ENCODE data around the gene PCDHB10.
A peak's percentile ranks its signal among the peaks of the same experiment; 100 is the strongest.
"Not testable (repeated sequence)": the region's sequence is repeated elsewhere in the genome, so short reads cannot be mapped to it uniquely, and the experiment has no call there.

PCDHB10 gene

GRCh38 chr5:141194332-141194731 lies 2.2 kb downstream of the PCDHB10 start:
- H3K4me3 ChIP-seq (ENCODE audit: low read length); H3K9ac ChIP-seq (ENCODE audit: low read length); H3K4me1 ChIP-seq (ENCODE audit: control insufficient read depth, insufficient read depth, low read length); H3K36me3 ChIP-seq (ENCODE audit: control insufficient read depth, insufficient read depth, low read length, severe bottlenecking); H3K27me3 ChIP-seq (replicated peaks; ENCODE audit: control insufficient read depth, insufficient read depth, low read length); DNase-seq (ENCODE audit: low read depth): not testable (repeated sequence)
- H3K9me3 ChIP-seq (ENCODE audit: control insufficient read depth, low read length): peaks cover 62% of the 10 kb centered on the region

GRCh38 chr5:141196363-141196762 lies 4.2 kb downstream of the PCDHB10 start:
- Histone ChIP-seq H3K27me3 (replicated peaks; ENCODE audit: control insufficient read depth, insufficient read depth, low read length) (no peaks in the 10 kb centered on the region), H3K4me3 (ENCODE audit: low read length) (no peak overlapping the region), H3K36me3 (ENCODE audit: control insufficient read depth, insufficient read depth, low read length, severe bottlenecking) (no peaks in the 10 kb centered on the region), H3K4me1 (ENCODE audit: control insufficient read depth, insufficient read depth, low read length) (no peaks in the 10 kb centered on the region), H3K9me3 (ENCODE audit: control insufficient read depth, low read length) (peaks cover 71% of the 10 kb centered on the region), H3K9ac (ENCODE audit: low read length) (no peak overlapping the region)
- no peak for DNase-seq (ENCODE audit: low read depth)

GRCh38 chr5:141199359-141200235 lies 7.4 kb downstream of the PCDHB10 start, which contains the start of gene PCDHB11:
PCDHB11 (plus strand) TSS chr5:141199627; CDS start chr5:141199775, 148 bp downstream.
- H3K9me3 ChIP-seq (ENCODE audit: control insufficient read depth, low read length): peaks cover 60% of the 10 kb centered on the region
- no peak within 1 kb of the TSS for H3K9ac ChIP-seq (ENCODE audit: low read length)
- peak within 1 kb of the TSS; percentile 42 for H3K4me3 ChIP-seq (ENCODE audit: low read length)
- H3K36me3 ChIP-seq (ENCODE audit: control insufficient read depth, insufficient read depth, low read length, severe bottlenecking): no peaks in the 10 kb centered on the region
- H3K4me1 ChIP-seq (ENCODE audit: control insufficient read depth, insufficient read depth, low read length): no peaks in the 10 kb centered on the region
- DNase-seq (ENCODE audit: low read depth): no peak
- H3K27me3 ChIP-seq (replicated peaks; ENCODE audit: control insufficient read depth, insufficient read depth, low read length): no peaks in the 10 kb centered on the region

- not testable (repeated sequence) for DNase-seq (ENCODE audit: low read depth); H3K36me3 ChIP-seq (ENCODE audit: control insufficient read depth, insufficient read depth, low read length, severe bottlenecking); H3K4me1 ChIP-seq (ENCODE audit: control insufficient read depth, insufficient read depth, low read length); H3K27me3 ChIP-seq (replicated peaks; ENCODE audit: control insufficient read depth, insufficient read depth, low read length); H3K9ac ChIP-seq (ENCODE audit: low read length); H3K4me3 ChIP-seq (ENCODE audit: low read length)
- peaks cover 57% of the 10 kb centered on the region for H3K9me3 ChIP-seq (ENCODE audit: control insufficient read depth, low read length)
These were observed 9.0 kb downstream of the PCDHB10 start for GRCh38 chr5:141201126-141201525.

- not testable (repeated sequence) for H3K4me3 ChIP-seq (ENCODE audit: low read length); H3K4me1 ChIP-seq (ENCODE audit: control insufficient read depth, insufficient read depth, low read length); H3K27me3 ChIP-seq (replicated peaks; ENCODE audit: control insufficient read depth, insufficient read depth, low read length); H3K9ac ChIP-seq (ENCODE audit: low read length); H3K36me3 ChIP-seq (ENCODE audit: control insufficient read depth, insufficient read depth, low read length, severe bottlenecking); DNase-seq (ENCODE audit: low read depth)
- H3K9me3 ChIP-seq (ENCODE audit: control insufficient read depth, low read length): peaks cover 53% of the 10 kb centered on the region
These were observed 9.5 kb downstream of the PCDHB10 start for GRCh38 chr5:141201646-141202045.

- Histone ChIP-seq H3K4me3 (ENCODE audit: low read length) (peak within 1 kb of the TSS; percentile 4), H3K27me3 (replicated peaks; ENCODE audit: control insufficient read depth, insufficient read depth, low read length) (no peaks in the 10 kb centered on the region), H3K9me3 (ENCODE audit: control insufficient read depth, low read length) (peaks cover 62% of the 10 kb centered on the region), H3K4me1 (ENCODE audit: control insufficient read depth, insufficient read depth, low read length) (no peaks in the 10 kb centered on the region), H3K36me3 (ENCODE audit: control insufficient read depth, insufficient read depth, low read length, severe bottlenecking) (no peaks in the 10 kb centered on the region), H3K9ac (ENCODE audit: low read length) (no peak within 1 kb of the TSS)
- DNase-seq (ENCODE audit: low read depth): peak; percentile 47
These were observed 16.3 kb downstream of the PCDHB10 start, which contains the start of gene PCDHB12 for GRCh38 chr5:141208478-141208877. PCDHB12 (plus strand) TSS chr5:141208719; CDS start chr5:141208908, 189 bp downstream.

GRCh38 chr5:141210281-141210680 lies 18.1 kb downstream of the PCDHB10 start:
- peaks cover 72% of the 10 kb centered on the region for H3K9me3 ChIP-seq (ENCODE audit: control insufficient read depth, low read length)
- not testable (repeated sequence) for H3K4me1 ChIP-seq (ENCODE audit: control insufficient read depth, insufficient read depth, low read length); H3K36me3 ChIP-seq (ENCODE audit: control insufficient read depth, insufficient read depth, low read length, severe bottlenecking); H3K4me3 ChIP-seq (ENCODE audit: low read length); H3K27me3 ChIP-seq (replicated peaks; ENCODE audit: control insufficient read depth, insufficient read depth, low read length); H3K9ac ChIP-seq (ENCODE audit: low read length); DNase-seq (ENCODE audit: low read depth)

- H3K9ac ChIP-seq (ENCODE audit: low read length); H3K36me3 ChIP-seq (ENCODE audit: control insufficient read depth, insufficient read depth, low read length, severe bottlenecking); H3K4me1 ChIP-seq (ENCODE audit: control insufficient read depth, insufficient read depth, low read length); H3K4me3 ChIP-seq (ENCODE audit: low read length); H3K27me3 ChIP-seq (replicated peaks; ENCODE audit: control insufficient read depth, insufficient read depth, low read length); DNase-seq (ENCODE audit: low read depth): not testable (repeated sequence)
- H3K9me3 ChIP-seq (ENCODE audit: control insufficient read depth, low read length): peaks cover 73% of the 10 kb centered on the region
These were observed 18.7 kb downstream of the PCDHB10 start for GRCh38 chr5:141210849-141211248.

- H3K36me3 ChIP-seq (ENCODE audit: control insufficient read depth, insufficient read depth, low read length, severe bottlenecking); H3K4me1 ChIP-seq (ENCODE audit: control insufficient read depth, insufficient read depth, low read length); H3K27me3 ChIP-seq (replicated peaks; ENCODE audit: control insufficient read depth, insufficient read depth, low read length); H3K9ac ChIP-seq (ENCODE audit: low read length): not testable (repeated sequence)
- Histone ChIP-seq H3K4me3 (ENCODE audit: low read length) (peak within 1 kb of the TSS; percentile 27), H3K9me3 (ENCODE audit: control insufficient read depth, low read length) (peaks cover 72% of the 10 kb centered on the region)
- peak; percentile 43 for DNase-seq (ENCODE audit: low read depth)
These were observed 21.6 kb downstream of the PCDHB10 start, which contains the start of gene PCDHB13 for GRCh38 chr5:141213656-141214339. PCDHB13 (plus strand) TSS chr5:141213919; CDS start chr5:141214124, 205 bp downstream.

GRCh38 chr5:141214583-141214982 lies 22.4 kb downstream of the PCDHB10 start:
- H3K9ac ChIP-seq (ENCODE audit: low read length); H3K4me3 ChIP-seq (ENCODE audit: low read length); H3K27me3 ChIP-seq (replicated peaks; ENCODE audit: control insufficient read depth, insufficient read depth, low read length); H3K4me1 ChIP-seq (ENCODE audit: control insufficient read depth, insufficient read depth, low read length); DNase-seq (ENCODE audit: low read depth); H3K36me3 ChIP-seq (ENCODE audit: control insufficient read depth, insufficient read depth, low read length, severe bottlenecking): not testable (repeated sequence)
- H3K9me3 ChIP-seq (ENCODE audit: control insufficient read depth, low read length): peaks cover 72% of the 10 kb centered on the region

GRCh38 chr5:141215504-141215903 lies 23.4 kb downstream of the PCDHB10 start:
- not testable (repeated sequence) for H3K27me3 ChIP-seq (replicated peaks; ENCODE audit: control insufficient read depth, insufficient read depth, low read length); DNase-seq (ENCODE audit: low read depth); H3K4me1 ChIP-seq (ENCODE audit: control insufficient read depth, insufficient read depth, low read length); H3K9ac ChIP-seq (ENCODE audit: low read length); H3K4me3 ChIP-seq (ENCODE audit: low read length); H3K36me3 ChIP-seq (ENCODE audit: control insufficient read depth, insufficient read depth, low read length, severe bottlenecking)
- H3K9me3 ChIP-seq (ENCODE audit: control insufficient read depth, low read length): peaks cover 74% of the 10 kb centered on the region

Measured in adipocyte (in vitro differentiated cells).